Adipocyte (in vitro differentiated cells): Measurements from ENCODE around the gene CXCL17.

Source experiments
- DNase-seq: peaks from one replicate; pipeline ENCODE4 v3.0.0-alpha.2; 2015; ENCODE audit warnings: low read depth
- H3K27me3 ChIP-seq: replicated peaks from 2 replicates; pipeline ENCODE4 v1.7.0; 2013; ENCODE audit warnings: mild to moderate bottlenecking, low read length, moderate library complexity; ENCODE audit not compliant: control insufficient read depth, insufficient read depth
- H3K36me3 ChIP-seq: 2 replicates; pipeline ENCODE4 v1.7.0; 2013; ENCODE audit warnings: low read length, mild to moderate bottlenecking, moderate library complexity; ENCODE audit not compliant: control insufficient read depth, insufficient read depth, severe bottlenecking
- H3K4me1 ChIP-seq: 2 replicates; pipeline ENCODE4 v1.7.0; 2013; ENCODE audit warnings: mild to moderate bottlenecking, low read length, moderate library complexity; ENCODE audit not compliant: control insufficient read depth, insufficient read depth
- H3K4me3 ChIP-seq: 2 replicates; pipeline ENCODE4 v1.7.0; 2013; ENCODE audit warnings: mild to moderate bottlenecking, low read length, moderate library complexity
- H3K9ac ChIP-seq: 2 replicates; pipeline ENCODE4 v1.7.0; 2013; ENCODE audit warnings: mild to moderate bottlenecking, low read length, moderate library complexity
- H3K9me3 ChIP-seq: 2 replicates; pipeline ENCODE4 v1.7.0; 2013; ENCODE audit warnings: mild to moderate bottlenecking, low read length, moderate library complexity; ENCODE audit not compliant: control insufficient read depth

The CXCL17 gene

GRCh38 chr19:42389899-42390298 is 52.8 kb downstream of the CXCL17 start, which contains the start of gene CNFN:
TSS of gene CNFN (minus strand) at chr19:42390297. CDS start at chr19:42389037, 1,260 bp downstream.
- Histone ChIP-seq H3K27me3 (peaks cover 34% of the 10 kb centered on the region), H3K9ac (no peak within 1 kb of the TSS), H3K36me3 (no peaks in the 10 kb centered on the region), H3K4me3 (no peak within 1 kb of the TSS), H3K4me1 (no peaks in the 10 kb centered on the region), H3K9me3 (no peaks in the 10 kb centered on the region)
- DNase-seq, result no peak

GRCh38 chr19:42388851-42389489 is 53.8 kb downstream of the CXCL17 start:
- Histone ChIP-seq H3K27me3 (peaks cover 34% of the 10 kb centered on the region), H3K9me3 (no peaks in the 10 kb centered on the region), H3K36me3 (no peaks in the 10 kb centered on the region), H3K4me1 (no peaks in the 10 kb centered on the region), H3K9ac (no peak overlapping the region), H3K4me3 (no peak overlapping the region)
- DNase-seq, result no peak

- H3K9ac ChIP-seq, result peak overlapping the region; percentile 62
- no peaks in the 10 kb centered on the region for H3K36me3 ChIP-seq
- H3K4me1 ChIP-seq, result no peaks in the 10 kb centered on the region
- peaks cover 26% of the 10 kb centered on the region for H3K27me3 ChIP-seq
- no peaks in the 10 kb centered on the region for H3K9me3 ChIP-seq
- peak overlapping the region; percentile 71 for H3K4me3 ChIP-seq
- DNase-seq, result peak; percentile 64
Observed at GRCh38 chr19:42386974-42387707, 55.6 kb downstream of the CXCL17 start.

GRCh38 chr19:42380155-42380554 is 62.6 kb downstream of the CXCL17 start:
- peaks cover 18% of the 10 kb centered on the region for H3K27me3 ChIP-seq
- DNase-seq, result no peak
- H3K36me3 ChIP-seq, result peaks cover 4% of the 10 kb centered on the region
- no peak overlapping the region for H3K9ac ChIP-seq
- no peaks in the 10 kb centered on the region for H3K9me3 ChIP-seq
- H3K4me3 ChIP-seq, result no peak overlapping the region
- H3K4me1 ChIP-seq, result peaks cover 12% of the 10 kb centered on the region
